Measurements from ENCODE around the gene AP2A2.
A peak's percentile ranks its signal among the peaks of the same experiment; 100 is the strongest.

The AP2A2 gene

DNA sequence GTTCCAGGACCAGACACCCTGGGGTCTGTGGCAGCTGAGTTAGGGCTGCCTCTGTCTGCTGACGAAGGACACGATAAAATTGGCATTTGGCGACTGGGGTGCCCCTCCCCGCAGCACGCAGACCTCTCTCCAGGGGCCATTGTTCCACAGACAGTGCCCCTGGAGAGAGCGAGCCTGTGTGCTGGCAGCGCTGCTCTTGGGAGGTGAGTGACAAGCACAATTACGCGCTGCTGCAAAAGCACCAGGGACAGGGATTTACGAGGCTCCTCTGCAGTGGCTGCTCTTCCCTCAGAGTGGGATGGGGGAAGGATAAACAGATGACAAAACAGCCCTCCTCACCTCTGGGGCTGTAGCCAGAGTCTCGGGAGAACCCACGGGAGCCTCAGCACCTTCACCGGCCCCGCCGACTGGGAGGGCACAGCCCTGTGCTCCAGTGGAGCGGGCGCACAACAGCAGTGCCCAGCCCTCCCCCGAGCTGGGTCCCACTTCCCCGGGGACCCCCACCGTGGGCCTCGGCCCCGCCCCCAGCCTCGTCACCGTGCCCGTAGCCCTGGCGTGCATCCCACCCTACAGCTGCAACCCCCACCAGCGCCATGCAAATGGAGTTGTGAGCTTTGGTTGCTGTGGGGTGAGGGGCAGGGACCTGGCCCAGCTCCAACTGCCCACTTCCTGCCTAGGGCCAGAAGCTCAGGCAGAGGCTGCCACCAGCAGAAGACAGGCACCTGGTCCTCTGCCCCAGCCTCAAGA, 34.7 kb upstream of the AP2A2 start:
- Histone ChIP-seq H3K9me3 (replicated peaks in 1 of 2; ENCODE audit: control insufficient read depth in 2 of 2, insufficient read depth in 1 of 2, low read depth in 1 of 2, low read length in 2 of 2) (no peaks in the 10 kb centered on the region), H3K36me3 (replicated peaks in 1 of 2; ENCODE audit: control insufficient read depth in 2 of 2, insufficient read depth in 2 of 2, low read length in 2 of 2) (peaks cover 14 to 29% of the 10 kb centered on the region in 2 donors), H3K79me1 (ENCODE audit: low read depth, low read length) (peaks cover 8% of the 10 kb centered on the region), H3K4me1 (ENCODE audit: control insufficient read depth in 2 of 2, insufficient read depth in 1 of 2, low read depth in 1 of 2, low read length in 2 of 2) (peaks cover 0 to 12% of the 10 kb centered on the region in 2 donors), H3K27ac (replicated peaks; ENCODE audit: low read length) (peak overlapping the region; percentile 31), H3K4me3 (ENCODE audit: low read length in 2 of 2) (no peak overlapping the region), H3K27me3 (ENCODE audit: control insufficient read depth in 3 of 3, insufficient read depth in 3 of 3, low read depth in 1 of 3, low read length in 3 of 3) (no peaks in the 10 kb centered on the region), H3K18ac (ENCODE audit: low read length) (peak overlapping the region; percentile 71), H3K4ac (ENCODE audit: low read length) (peak overlapping the region; percentile 53), H4K8ac (ENCODE audit: low read depth, low read length) (no peak overlapping the region), H2AK5ac (ENCODE audit: low read depth, low read length) (peak overlapping the region; percentile 96), H2BK12ac (ENCODE audit: low read length) (peak overlapping the region; percentile 16), H2BK15ac (ENCODE audit: low read length) (peak overlapping the region; percentile 49), H2AFZ (ENCODE audit: low read length) (no peak overlapping the region), H3K9ac (ENCODE audit: low read depth, low read length, poor library complexity) (no peak overlapping the region), H4K91ac (ENCODE audit: low read depth, low read length, poor library complexity) (no peak overlapping the region), H3K14ac (ENCODE audit: low read length) (no peak overlapping the region), H2BK5ac (ENCODE audit: low read length) (peak overlapping the region; percentile 78), H3K23ac (ENCODE audit: low read depth, low read length, poor library complexity) (no peak overlapping the region), H3K4me2 (ENCODE audit: insufficient read depth, low read length, poor library complexity, severe bottlenecking) (no peak overlapping the region), H2BK120ac (ENCODE audit: low read depth, low read length) (no peak overlapping the region)
- DNase-seq (ENCODE audit: low spot score) = no peak
- no CpG with 5 or more reads among the region's 27 CpGs for WGBS, 2 donors (ENCODE audit: extremely low coverage in 2 of 2, insufficient read length in 2 of 2, insufficient replicate concordance in 1 of 2)

DNA sequence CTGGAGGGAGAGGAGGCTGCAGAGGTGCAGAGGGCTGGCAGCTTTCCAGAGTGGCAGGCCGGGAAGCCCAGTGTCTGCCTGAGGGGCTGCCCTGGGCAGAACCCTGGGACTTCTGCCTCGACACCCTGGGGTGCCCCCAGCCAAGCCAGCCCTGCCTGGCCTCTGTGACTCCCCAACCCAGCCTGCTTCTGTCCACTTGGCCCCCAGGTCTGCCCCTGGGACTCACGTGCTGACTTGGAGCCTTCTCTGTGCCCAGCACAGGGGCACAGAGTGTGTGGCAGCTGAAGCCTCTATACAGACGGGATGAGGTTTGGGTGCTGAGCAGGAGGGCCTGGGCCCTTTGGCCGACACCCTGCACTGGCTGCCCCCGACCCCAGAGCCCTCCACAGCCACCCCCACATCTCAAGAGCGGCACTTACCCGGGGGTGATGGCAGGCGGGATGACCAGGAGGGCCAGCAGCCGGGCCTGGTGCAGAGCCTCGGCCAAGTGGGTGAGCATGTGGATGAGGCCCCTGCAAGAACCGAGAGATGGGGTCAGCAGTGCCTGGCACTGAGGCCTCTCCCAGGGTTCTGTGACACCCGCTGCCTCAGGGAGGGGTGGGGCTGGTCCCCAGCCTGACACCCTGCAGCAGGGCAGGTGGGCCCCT, 32.5 kb upstream of the AP2A2 start:
- Histone ChIP-seq H3K27me3 (ENCODE audit: control insufficient read depth in 3 of 3, insufficient read depth in 3 of 3, low read depth in 1 of 3, low read length in 3 of 3) (no peaks in the 10 kb centered on the region), H2BK12ac (ENCODE audit: low read length) (no peak overlapping the region), H3K4me2 (ENCODE audit: insufficient read depth, low read length, poor library complexity, severe bottlenecking) (no peak overlapping the region), H3K9me3 (replicated peaks in 1 of 2; ENCODE audit: control insufficient read depth in 2 of 2, insufficient read depth in 1 of 2, low read depth in 1 of 2, low read length in 2 of 2) (no peaks in the 10 kb centered on the region), H3K14ac (ENCODE audit: low read length) (peak overlapping the region; percentile 56), H2BK5ac (ENCODE audit: low read length) (no peak overlapping the region), H2BK15ac (ENCODE audit: low read length) (no peak overlapping the region), H3K23ac (ENCODE audit: low read depth, low read length, poor library complexity) (peak overlapping the region; percentile 1), H3K18ac (ENCODE audit: low read length) (peak overlapping the region; percentile 66), H2BK120ac (ENCODE audit: low read depth, low read length) (no peak overlapping the region), H3K27ac (replicated peaks; ENCODE audit: low read length) (no peak overlapping the region), H3K4me3 (ENCODE audit: low read length in 2 of 2) (no peak overlapping the region), H3K79me1 (ENCODE audit: low read depth, low read length) (peaks cover 10% of the 10 kb centered on the region), H4K8ac (ENCODE audit: low read depth, low read length) (peak overlapping the region; percentile 65), H3K36me3 (replicated peaks in 1 of 2; ENCODE audit: control insufficient read depth in 2 of 2, insufficient read depth in 2 of 2, low read length in 2 of 2) (peaks cover under 1 to 14% of the 10 kb centered on the region in 2 donors), H3K9ac (ENCODE audit: low read depth, low read length, poor library complexity) (no peak overlapping the region), H3K4ac (ENCODE audit: low read length) (no peak overlapping the region), H2AFZ (ENCODE audit: low read length) (no peak overlapping the region), H2AK5ac (ENCODE audit: low read depth, low read length) (no peak overlapping the region), H3K4me1 (ENCODE audit: control insufficient read depth in 2 of 2, insufficient read depth in 1 of 2, low read depth in 1 of 2, low read length in 2 of 2) (peaks cover 0 to 12% of the 10 kb centered on the region in 2 donors), H4K91ac (ENCODE audit: low read depth, low read length, poor library complexity) (no peak overlapping the region)
- no CpG with 5 or more reads among the region's 13 CpGs for WGBS, 2 donors (ENCODE audit: extremely low coverage in 2 of 2, insufficient read length in 2 of 2, insufficient replicate concordance in 1 of 2)
- DNase-seq (ENCODE audit: low spot score) = no peak

DNA sequence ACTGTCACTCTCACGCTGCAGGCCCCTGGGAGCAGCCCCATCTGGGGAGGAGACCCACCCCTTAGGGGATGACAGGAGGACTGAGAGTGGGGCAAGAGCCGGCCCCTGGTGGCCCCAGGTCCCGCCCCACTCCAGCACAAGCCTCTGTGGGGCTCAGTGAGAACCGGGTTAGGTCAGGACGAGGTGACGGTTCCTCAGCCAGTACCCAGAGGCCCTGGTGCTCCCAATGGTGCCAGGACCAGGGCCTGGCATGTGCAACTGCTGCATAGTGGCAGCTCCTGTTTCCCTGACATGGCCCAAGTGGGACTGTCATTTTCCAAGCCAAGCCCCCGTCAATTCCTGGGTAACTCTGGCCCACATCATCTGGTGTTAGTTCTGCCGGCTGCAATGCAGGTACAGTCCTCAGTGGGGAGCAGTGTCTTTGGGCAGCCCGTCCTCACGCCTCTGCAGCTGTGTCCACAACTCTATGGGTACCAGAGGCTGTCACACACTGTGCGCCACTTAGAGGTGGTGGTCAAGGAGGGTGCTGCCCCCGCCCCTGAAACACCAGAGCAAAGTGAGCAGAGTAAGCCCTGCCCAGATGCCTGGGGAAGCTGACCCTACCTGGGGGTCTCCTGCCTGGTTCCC, 31.0 kb upstream of the AP2A2 start:
- Histone ChIP-seq H3K14ac (ENCODE audit: low read length) (no peak overlapping the region), H3K4me3 (ENCODE audit: low read length in 2 of 2) (no peak overlapping the region), H3K9me3 (replicated peaks in 1 of 2; ENCODE audit: control insufficient read depth in 2 of 2, insufficient read depth in 1 of 2, low read depth in 1 of 2, low read length in 2 of 2) (no peaks in the 10 kb centered on the region), H4K8ac (ENCODE audit: low read depth, low read length) (no peak overlapping the region), H3K27ac (replicated peaks; ENCODE audit: low read length) (no peak overlapping the region), H3K9ac (ENCODE audit: low read depth, low read length, poor library complexity) (peak overlapping the region; percentile 88), H2AFZ (ENCODE audit: low read length) (no peak overlapping the region), H4K91ac (ENCODE audit: low read depth, low read length, poor library complexity) (no peak overlapping the region), H3K4me1 (ENCODE audit: control insufficient read depth in 2 of 2, insufficient read depth in 1 of 2, low read depth in 1 of 2, low read length in 2 of 2) (peaks cover 0 to 12% of the 10 kb centered on the region in 2 donors), H2BK5ac (ENCODE audit: low read length) (no peak overlapping the region), H2BK15ac (ENCODE audit: low read length) (no peak overlapping the region), H3K18ac (ENCODE audit: low read length) (peak overlapping the region; percentile 38), H3K79me1 (ENCODE audit: low read depth, low read length) (peaks cover 8% of the 10 kb centered on the region), H3K4me2 (ENCODE audit: insufficient read depth, low read length, poor library complexity, severe bottlenecking) (no peak overlapping the region), H2BK120ac (ENCODE audit: low read depth, low read length) (no peak overlapping the region), H2BK12ac (ENCODE audit: low read length) (no peak overlapping the region), H3K23ac (ENCODE audit: low read depth, low read length, poor library complexity) (peak overlapping the region; percentile 80), H3K27me3 (ENCODE audit: control insufficient read depth in 3 of 3, insufficient read depth in 3 of 3, low read depth in 1 of 3, low read length in 3 of 3) (no peaks in the 10 kb centered on the region), H3K36me3 (replicated peaks in 1 of 2; ENCODE audit: control insufficient read depth in 2 of 2, insufficient read depth in 2 of 2, low read length in 2 of 2) (peaks cover 13 to 27% of the 10 kb centered on the region in 2 donors), H2AK5ac (ENCODE audit: low read depth, low read length) (peak overlapping the region; percentile 46), H3K4ac (ENCODE audit: low read length) (no peak overlapping the region)
- WGBS, 2 donors (ENCODE audit: extremely low coverage in 2 of 2, insufficient read length in 2 of 2, insufficient replicate concordance in 1 of 2) = no CpG with 5 or more reads among the region's 12 CpGs
- no peak for DNase-seq (ENCODE audit: low spot score)
